NOMO-1 (cell line): ENCODE data around the gene NDUFAF4.

Experiments used
- DNase-seq, 2 experiments: peaks; one replicate each; lab custom pipeline; 2025; ENCODE audit not compliant: unreplicated experiment in 2 of 2; lab: John Stamatoyannopoulos, UW

The NDUFAF4 gene

GRCh38 chr6:96897396-96898240 is at the start of gene NDUFAF4:
Gene NDUFAF4 (minus strand): TSS chr6:96897891. CDS start chr6:96897801, 90 bp downstream.
- DNase-seq, result peak; percentile 80 to 93

GRCh38 chr6:96947055-96947454 is 49.4 kb upstream of the NDUFAF4 start:
- no peak for DNase-seq

- no peak for DNase-seq
Measured at GRCh38 chr6:96943555-96944215, 46.0 kb upstream of the NDUFAF4 start.

GRCh38 chr6:96942676-96943075 is 45.0 kb upstream of the NDUFAF4 start:
- DNase-seq, result no peak

- no peak for DNase-seq
Measured at GRCh38 chr6:96940322-96940721, 42.6 kb upstream of the NDUFAF4 start.

GRCh38 chr6:96939007-96939805 is 41.5 kb upstream of the NDUFAF4 start:
- no peak for DNase-seq

- no peak for DNase-seq
Measured at GRCh38 chr6:96934087-96934486, 36.4 kb upstream of the NDUFAF4 start.

GRCh38 chr6:96931198-96931597 is 33.5 kb upstream of the NDUFAF4 start:
- DNase-seq, result no peak

GRCh38 chr6:96929741-96930140 is 32.0 kb upstream of the NDUFAF4 start:
- DNase-seq, result no peak

GRCh38 chr6:96927660-96928059 is 30.0 kb upstream of the NDUFAF4 start:
- no peak for DNase-seq

GRCh38 chr6:96926425-96926824 is 28.7 kb upstream of the NDUFAF4 start:
- no peak for DNase-seq

- DNase-seq, result no peak
Measured at GRCh38 chr6:96925290-96925687, 27.6 kb upstream of the NDUFAF4 start.

- DNase-seq, result peak in 1 of 2 experiments; percentile 56
Measured at GRCh38 chr6:96923871-96924493, 26.3 kb upstream of the NDUFAF4 start.

- DNase-seq, result no peak
Measured at GRCh38 chr6:96923400-96923799, 25.7 kb upstream of the NDUFAF4 start.

GRCh38 chr6:96917098-96917497 is 19.4 kb upstream of the NDUFAF4 start:
- DNase-seq, result peak in 1 of 2 experiments; percentile 61

GRCh38 chr6:96913621-96914020 is 15.9 kb upstream of the NDUFAF4 start:
- DNase-seq, result no peak

- no peak for DNase-seq
Measured at GRCh38 chr6:96911751-96912150, 14.1 kb upstream of the NDUFAF4 start.

GRCh38 chr6:96911171-96911570 is 13.5 kb upstream of the NDUFAF4 start:
- no peak for DNase-seq

- no peak for DNase-seq
Measured at GRCh38 chr6:96909811-96910210, 12.1 kb upstream of the NDUFAF4 start.

GRCh38 chr6:96907498-96907897 is 9.8 kb upstream of the NDUFAF4 start:
- peak in 1 of 2 experiments; percentile 31 for DNase-seq

- no peak for DNase-seq
Measured at GRCh38 chr6:96900873-96901272, 3.2 kb upstream of the NDUFAF4 start.
